K562 (cell line): Measurements from ENCODE around the gene ECSIT.

Experiments used
- ESRRA ChIP-seq: fragments of 450-650 bp; IDR thresholded peaks from 2 replicates; pipeline ENCODE4 v1.6.1; 2014; ENCODE audit warnings: low read depth, mild to moderate bottlenecking, moderate library complexity, borderline replicate concordance
- RUNX1 ChIP-seq: sonication (generic); IDR thresholded peaks from 2 replicates; pipeline ENCODE4 v1.6.1; 2016; ENCODE audit warnings: antibody characterized with exemption, low read depth
- TCF7 ChIP-seq: sonication (generic); IDR thresholded peaks from 2 replicates; pipeline ENCODE4 v1.6.1; 2016; ENCODE audit warnings: antibody characterized with exemption, borderline replicate concordance
- TF ChIP-seq, protein P1 (sequence below): fragments of 450-650 bp; formaldehyde crosslinking; IDR thresholded peaks from 2 replicates; pipeline ENCODE4 v1.4.0; 2022; ENCODE audit warnings: mild to moderate bottlenecking, moderate library complexity

DNA sequence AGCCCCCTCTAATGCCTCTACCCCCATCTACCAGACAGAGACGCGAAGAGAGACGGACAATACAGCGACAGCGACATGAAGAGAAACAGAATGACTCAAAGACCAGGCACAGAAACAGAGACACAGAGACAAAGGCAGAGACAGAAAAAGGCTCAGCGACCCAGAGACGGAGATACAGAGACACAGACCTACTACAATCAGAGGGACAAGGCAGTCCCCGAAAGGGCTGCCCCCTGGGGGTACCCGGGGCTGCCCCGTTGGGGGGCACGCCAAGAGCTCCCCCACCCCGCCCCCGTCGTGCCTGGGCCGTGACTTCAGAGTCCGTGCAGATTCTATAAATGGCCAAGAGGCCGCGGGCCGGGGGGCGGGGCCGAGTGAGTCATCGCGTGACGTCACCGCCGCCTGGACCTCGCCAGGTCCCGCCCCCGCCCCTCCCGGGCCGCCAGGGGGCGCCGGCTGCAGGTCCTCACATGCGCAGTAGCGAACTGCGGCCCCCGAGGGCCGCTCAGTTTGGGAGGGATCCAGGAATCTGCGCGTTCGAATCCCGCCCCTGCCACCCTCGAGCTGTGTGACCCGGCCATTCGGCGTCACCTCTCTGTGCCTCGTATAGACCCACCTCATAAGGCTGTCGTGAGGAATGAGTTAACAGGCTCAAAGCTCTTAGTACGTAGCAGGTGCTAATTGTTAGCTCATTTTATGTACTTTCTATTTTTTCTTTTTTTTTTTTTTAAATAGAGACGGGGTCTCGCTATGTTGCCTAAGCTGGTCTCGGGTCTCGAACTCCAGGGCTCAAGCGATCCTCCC is 7.1 kb upstream of the ECSIT start:
- TF ChIP-seq TCF7 = no peak
- no peak for TF ChIP-seq RUNX1
- peak; percentile 58; the same call in 1 of the 2 replicates for TF ChIP-seq ESRRA
- TF ChIP-seq, protein P1, sequence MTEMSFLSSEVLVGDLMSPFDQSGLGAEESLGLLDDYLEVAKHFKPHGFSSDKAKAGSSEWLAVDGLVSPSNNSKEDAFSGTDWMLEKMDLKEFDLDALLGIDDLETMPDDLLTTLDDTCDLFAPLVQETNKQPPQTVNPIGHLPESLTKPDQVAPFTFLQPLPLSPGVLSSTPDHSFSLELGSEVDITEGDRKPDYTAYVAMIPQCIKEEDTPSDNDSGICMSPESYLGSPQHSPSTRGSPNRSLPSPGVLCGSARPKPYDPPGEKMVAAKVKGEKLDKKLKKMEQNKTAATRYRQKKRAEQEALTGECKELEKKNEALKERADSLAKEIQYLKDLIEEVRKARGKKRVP (CRISPR knock-in tag) = 0 out of 2 replicates have a peak, but pooled peaks have one; percentile 15
